Subcutaneous preadipocyte (primary cell): Measurements from ENCODE around the gene ADORA2B. TPM values are rescaled to one million over a fixed set of nuclear protein-coding genes. Genes with fewer than 3 reads are reported as not detected.

ENCODE experiments used
- total RNA-seq: library from RNA; depleted of rRNA; stranded (reverse); fragments of >200 nt; gene quantifications from 2 replicates; pipeline ENCODE4 v1.2.3, GENCODE V29; 2012

The ADORA2B gene
- 20.2 and 27.2 TPM in 2 replicates for total RNA-seq

DNA sequence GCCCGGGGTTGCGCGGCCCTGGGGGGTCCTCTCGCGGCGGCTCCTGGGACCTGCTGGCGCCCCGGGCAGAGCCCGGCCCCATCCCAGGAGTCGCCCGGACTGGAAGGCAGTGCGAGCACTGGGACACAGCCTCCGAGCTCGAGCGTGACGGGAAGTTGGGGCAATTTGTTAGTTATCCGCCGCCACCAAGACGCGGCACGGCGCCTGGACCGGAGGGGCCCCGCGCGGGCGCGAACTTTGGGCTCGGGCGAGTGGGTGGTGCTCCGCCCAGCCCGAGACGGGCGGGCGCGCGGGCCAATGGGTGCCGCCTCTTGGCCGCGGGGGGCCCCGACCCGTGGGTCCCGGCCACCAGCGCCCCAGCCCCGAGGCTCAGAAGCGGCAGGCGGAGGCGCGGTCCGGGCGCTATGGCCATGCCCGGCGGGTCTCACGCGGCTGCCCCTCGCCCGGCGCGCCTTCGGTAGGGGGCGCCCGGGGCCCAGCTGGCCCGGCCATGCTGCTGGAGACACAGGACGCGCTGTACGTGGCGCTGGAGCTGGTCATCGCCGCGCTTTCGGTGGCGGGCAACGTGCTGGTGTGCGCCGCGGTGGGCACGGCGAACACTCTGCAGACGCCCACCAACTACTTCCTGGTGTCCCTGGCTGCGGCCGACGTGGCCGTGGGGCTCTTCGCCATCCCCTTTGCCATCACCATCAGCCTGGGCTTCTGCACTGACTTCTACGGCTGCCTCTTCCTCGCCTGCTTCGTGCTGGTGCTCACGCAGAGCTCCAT, at the start of gene ADORA2B:
Gene ADORA2B, plus strand, starts transcription at position 372 of the 768 bp plus-strand sequence. Its CDS starts 119 bp downstream, at position 491.

DNA sequence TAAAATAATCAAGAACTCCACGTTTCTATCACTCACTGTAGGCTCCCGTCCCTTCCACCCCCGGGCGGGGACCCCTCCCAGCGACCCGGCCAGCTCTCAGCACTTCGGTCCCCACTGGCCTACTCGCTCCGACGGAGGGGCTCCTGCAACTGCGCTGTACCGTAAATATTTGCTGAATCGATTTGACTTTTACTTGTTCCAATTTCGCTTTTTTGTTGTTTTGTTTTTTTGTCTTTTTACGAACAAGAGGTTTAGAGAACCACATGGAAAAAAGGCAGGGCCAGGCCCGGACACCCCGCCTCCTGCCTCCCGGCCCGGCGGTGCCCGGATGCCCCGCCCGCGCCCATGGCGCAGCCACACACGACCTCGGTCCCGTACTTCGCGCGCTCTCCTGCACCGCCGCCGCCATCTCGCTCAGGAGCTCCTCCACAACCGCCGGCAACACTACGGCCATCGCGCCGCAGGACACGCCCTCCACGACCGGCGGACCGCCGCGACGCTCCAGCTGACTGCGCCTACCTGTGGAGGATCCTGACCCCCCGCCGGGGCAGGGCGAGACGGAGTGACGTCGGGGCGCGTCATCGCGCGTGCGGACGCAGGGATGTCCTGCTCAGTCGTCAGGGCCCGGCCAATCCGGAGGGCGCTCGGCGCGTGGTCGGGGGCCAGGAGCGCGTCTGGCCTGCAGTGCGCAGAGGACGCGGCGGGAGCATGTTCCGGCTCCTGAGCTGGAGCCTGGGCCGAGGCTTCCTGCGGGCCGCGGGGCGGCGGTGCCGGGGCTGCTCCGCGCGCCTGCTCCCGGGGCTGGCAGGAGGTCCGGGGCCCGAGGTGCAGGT, 54.4 kb downstream of the ADORA2B start, which contains the start of the genes TTC19 and ZSWIM7:
Gene TTC19, plus strand, starts transcription at position 684 of the 833 bp plus-strand sequence. Its CDS starts 25 bp downstream, at position 709.
Gene ZSWIM7, minus strand, starts transcription at position 564 of the 833 bp plus-strand sequence. Its CDS starts 110 bp downstream, at position 454.

Other genes with a start within 250 kb of the ADORA2B start
- 32.6 and 35.6 TPM in 2 replicates for gene ZNF286A, start 245.4 kb upstream of the ADORA2B start, total RNA-seq
- gene TBC1D26, start 212.8 kb upstream of the ADORA2B start, total RNA-seq: not detected in 2 replicates
- gene ZSWIM7, start 54.6 kb downstream of the ADORA2B start, total RNA-seq: 9.0 and 10.3 TPM in 2 replicates
- 29.0 and 41.2 TPM in 2 replicates for gene TTC19, start 54.7 kb downstream of the ADORA2B start, total RNA-seq